ENCODE data around the gene NKD1. TPM values are rescaled to one million over a fixed set of nuclear protein-coding genes. Genes with fewer than 3 reads are reported as not detected.

The NKD1 gene
- total RNA-seq, 1 donor: not detected

- no peak for DNase-seq (ENCODE audit: low read depth)
- no peak overlapping the region for H3K4me3 ChIP-seq (ENCODE audit: low read depth, low read length)
- TF ChIP-seq CTCF (IDR thresholded peaks at IDR 0.05; ENCODE audit: insufficient read depth, low read depth, low read length): no peak
These were observed 68.2 kb downstream of the NKD1 start for GRCh38 chr16:50616386-50616785.

- H3K4me3 ChIP-seq (ENCODE audit: low read depth, low read length): no peak overlapping the region
- TF ChIP-seq CTCF (IDR thresholded peaks at IDR 0.05; ENCODE audit: insufficient read depth, low read depth, low read length): no peak
- DNase-seq (ENCODE audit: low read depth): no peak
These were observed 68.9 kb downstream of the NKD1 start for GRCh38 chr16:50616883-50617645.

- no peak for DNase-seq (ENCODE audit: low read depth)
- no peak for TF ChIP-seq CTCF (IDR thresholded peaks at IDR 0.05; ENCODE audit: insufficient read depth, low read depth, low read length)
- H3K4me3 ChIP-seq (ENCODE audit: low read depth, low read length): no peak overlapping the region
These were observed 69.5 kb downstream of the NKD1 start for GRCh38 chr16:50617646-50618184.

DNA sequence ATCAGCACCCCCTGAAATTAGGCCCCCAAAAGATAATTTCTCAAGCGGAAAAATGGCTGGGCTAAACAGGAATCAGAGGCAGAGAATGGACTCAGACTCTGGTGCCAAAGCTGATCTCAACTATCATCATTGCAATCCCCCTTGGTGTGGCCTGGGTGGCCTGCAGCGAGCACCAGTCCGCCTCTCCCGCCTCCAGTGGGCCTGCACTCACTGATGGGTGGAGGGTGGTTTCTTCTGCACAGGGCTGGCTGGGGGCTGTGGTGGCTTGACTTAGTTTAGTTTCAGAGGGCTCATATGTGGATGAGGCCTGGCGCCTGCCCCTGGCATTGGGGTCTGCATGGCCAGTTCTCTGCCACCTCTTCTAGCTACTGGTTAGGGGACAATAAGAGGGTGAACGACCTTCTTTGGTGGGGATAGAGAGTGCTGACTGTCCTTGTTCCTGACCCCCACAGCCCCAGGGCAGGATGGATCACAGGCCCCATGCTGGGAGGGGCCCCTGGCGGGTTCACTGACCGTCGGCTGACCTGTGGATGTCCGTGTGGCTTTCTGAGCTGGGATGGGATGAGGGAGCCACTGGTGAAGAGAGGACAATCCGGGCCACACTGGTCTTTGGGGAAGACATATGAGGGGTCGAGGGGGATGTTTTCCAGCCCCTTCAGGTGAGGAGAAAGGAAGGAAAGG, 70.2 kb downstream of the NKD1 start:
- H3K4me3 ChIP-seq (ENCODE audit: low read depth, low read length): no peak overlapping the region
- no peak for DNase-seq (ENCODE audit: low read depth)

DNA sequence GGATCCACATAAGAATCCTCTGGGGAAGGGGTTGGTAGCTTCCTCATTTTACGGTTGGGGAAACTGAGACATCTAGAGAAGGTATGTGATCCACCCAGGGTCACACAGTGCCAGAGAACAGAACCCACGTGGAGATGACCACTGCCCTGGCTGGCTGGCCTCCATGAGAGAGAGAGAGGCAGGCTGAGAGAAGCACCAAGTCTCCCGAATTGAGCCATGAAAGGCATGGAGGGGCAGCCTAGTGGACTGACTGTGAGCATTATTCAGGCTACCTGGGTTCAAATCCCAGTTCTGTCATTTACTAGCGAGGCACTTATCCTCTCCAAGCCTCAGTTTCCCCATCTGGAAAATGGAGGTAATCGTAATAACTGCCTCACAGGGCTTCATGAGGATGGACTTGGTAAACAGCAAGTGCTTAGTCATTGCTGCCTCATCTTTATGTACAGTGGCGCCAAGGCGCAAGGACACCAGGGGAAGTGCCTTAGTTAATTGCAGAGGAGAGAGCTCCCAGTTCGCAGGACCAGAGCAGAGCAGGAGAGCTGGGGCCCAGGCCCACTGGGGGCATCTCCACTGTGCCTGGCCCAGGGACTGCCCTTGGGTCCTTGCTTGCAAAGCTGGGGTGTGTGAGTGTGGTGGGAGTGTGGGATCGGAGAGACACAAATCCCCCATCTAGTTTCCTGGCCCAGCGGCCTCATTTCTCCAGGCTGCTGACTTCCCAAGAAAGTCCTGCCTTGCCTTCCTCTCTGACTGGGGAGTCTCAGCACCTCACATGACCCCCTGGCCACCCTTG, 71.7 kb downstream of the NKD1 start:
- H3K4me3 ChIP-seq (ENCODE audit: low read depth, low read length): no peak overlapping the region
- DNase-seq (ENCODE audit: low read depth): no peak
- TF ChIP-seq CTCF (IDR thresholded peaks at IDR 0.05; ENCODE audit: insufficient read depth, low read depth, low read length): no peak

More for the DNA sequence above, 70.2 kb downstream of the NKD1 start:
- no peak for TF ChIP-seq CTCF (IDR thresholded peaks at IDR 0.05; ENCODE audit: insufficient read depth, low read depth, low read length)

- no peak overlapping the region for H3K4me3 ChIP-seq (ENCODE audit: low read depth, low read length)
- TF ChIP-seq CTCF (IDR thresholded peaks at IDR 0.05; ENCODE audit: insufficient read depth, low read depth, low read length): no peak
- DNase-seq (ENCODE audit: low read depth): no peak
These were observed 72.7 kb downstream of the NKD1 start for GRCh38 chr16:50620646-50621451.

Data from fibroblast of villous mesenchyme (primary cell).